H1 (cell line): Measurements from ENCODE around the gene STIM2. TPM values are rescaled to one million over a fixed set of nuclear protein-coding genes. Genes with fewer than 3 reads are reported as not detected.

Experiments used
- CTCF ChIA-PET: fragments of 300-600 bp; sonication (Branson Sonifier 250); formaldehyde crosslinking; loops from one replicate; lab custom pipeline; 2021; ENCODE audit not compliant: partially characterized antibody; lab: Charles Lee
- POLR2A ChIA-PET: fragments of 300-600 bp; sonication (Branson Sonifier 250); formaldehyde crosslinking; loops from one replicate; lab custom pipeline; 2021; ENCODE audit warnings: inconsistent platforms; ENCODE audit not compliant: partially characterized antibody; lab: Charles Lee
- DNase-seq, 2 experiments: peaks; one replicate each; pipeline versions ENCODE4 v3.0.0 to v3.0.0-alpha.2; 2010 to 2022; ENCODE audit warnings: low spot score in 2 of 2, low read depth in 1 of 2, mixed read lengths in 1 of 2
- FAIRE-seq: peaks from 2 replicates; lab custom pipeline; 2011; peaks lifted over from hg19 to GRCh38; lab: Jason Lieb, UNC
- H2AFZ ChIP-seq: 2 replicates; pipeline ENCODE4 v1.8.1; 2012; ENCODE audit warnings: low read length, inconsistent platforms
- H2AK5ac ChIP-seq: 2 replicates; pipeline ENCODE4 v1.6.1; 2013; ENCODE audit warnings: low read depth, low read length
- H2BK120ac ChIP-seq: replicated peaks from 2 replicates; pipeline ENCODE3; 2013; ENCODE audit warnings: low read depth, low read length, inconsistent platforms
- H2BK12ac ChIP-seq: 2 replicates; pipeline ENCODE4 v1.6.1; 2013; ENCODE audit warnings: low read depth, low read length
- H2BK15ac ChIP-seq: 2 replicates; pipeline ENCODE4 v1.6.1; 2013; ENCODE audit warnings: low read length
- H2BK20ac ChIP-seq: 2 replicates; pipeline ENCODE4 v1.6.1; 2013; ENCODE audit warnings: low read length
- H2BK5ac ChIP-seq: 2 replicates; pipeline ENCODE4 v1.6.1; 2013; ENCODE audit warnings: low read depth, low read length
- H3K14ac ChIP-seq: 2 replicates; pipeline ENCODE4 v1.6.1; 2013; ENCODE audit warnings: inconsistent platforms; ENCODE audit not compliant: insufficient read length
- H3K18ac ChIP-seq: 2 replicates; pipeline ENCODE4 v1.6.1; 2013; ENCODE audit warnings: low read length; ENCODE audit errors: extremely low read depth
- H3K23ac ChIP-seq: 2 replicates; pipeline ENCODE4 v1.6.1; 2013; ENCODE audit warnings: inconsistent platforms; ENCODE audit not compliant: insufficient read length
- H3K23me2 ChIP-seq: 2 replicates; pipeline ENCODE4 v1.6.1; 2013; ENCODE audit warnings: low read depth, low read length
- H3K27ac ChIP-seq: 2 replicates; pipeline ENCODE4 v1.6.1; 2011; ENCODE audit warnings: low read depth, low read length, inconsistent platforms
- H3K27me3 ChIP-seq, 4 experiments: replicated peaks in 1 of 4; 1 replicate in 1 of 4; 2 replicates in 3 of 4; pipeline versions ENCODE4 v1.6.1 to v1.8.1; 2011 to 2013; ENCODE audit warnings: low read length in 3 of 4, mild to moderate bottlenecking in 3 of 4, inconsistent platforms in 2 of 4, mixed read lengths in 2 of 4, moderate library complexity in 1 of 4; ENCODE audit not compliant: control insufficient read depth in 3 of 4, insufficient read depth in 3 of 4; ENCODE audit errors: extremely low read depth in 1 of 4
- H3K36me3 ChIP-seq, 4 experiments: 2 replicates each; pipeline versions ENCODE4 v1.6.1 to v1.8.1; 2011 to 2013; ENCODE audit warnings: mild to moderate bottlenecking in 4 of 4, low read length in 3 of 4, moderate library complexity in 2 of 4, control low read depth in 1 of 4, inconsistent platforms in 1 of 4; ENCODE audit not compliant: insufficient read depth in 4 of 4, control insufficient read depth in 2 of 4
- H3K4ac ChIP-seq: replicated peaks from 2 replicates; pipeline ENCODE3; 2013; ENCODE audit warnings: low read length, low read depth, mixed read lengths, inconsistent platforms; ENCODE audit not compliant: insufficient read length
- H3K4me1 ChIP-seq, 4 experiments: replicated peaks in 1 of 4; 1 replicate in 1 of 4; 2 replicates in 3 of 4; pipeline versions ENCODE4 v1.6.1 to v1.8.1; 2011 to 2013; ENCODE audit warnings: low read length in 3 of 4, inconsistent platforms in 2 of 4, mixed read lengths in 1 of 4; ENCODE audit not compliant: insufficient read depth in 4 of 4, control insufficient read depth in 3 of 4
- H3K4me2 ChIP-seq, 2 experiments: 2 replicates each; pipeline versions ENCODE4 v1.6.1 to v1.8.1; 2011 to 2013; ENCODE audit warnings: low read depth in 2 of 2, low read length in 2 of 2, control low read depth in 1 of 2, inconsistent platforms in 1 of 2, mild to moderate bottlenecking in 1 of 2; ENCODE audit not compliant: insufficient read depth in 1 of 2
- H3K4me3 ChIP-seq, 4 experiments: fragments of 200-600, 300-600 bp in 1 of 4; sonication (generic), shearing (Covaris generic), sonication (Bioruptor Twin) in 1 of 4; 2 replicates each; pipeline versions ENCODE4 v1.5.1 to v1.8.1; 2011 to 2016; ENCODE audit warnings: low read length in 4 of 4, low read depth in 3 of 4, control low read depth in 2 of 4, inconsistent platforms in 2 of 4, mild to moderate bottlenecking in 2 of 4, mixed read lengths in 1 of 4, moderate library complexity in 1 of 4; ENCODE audit not compliant: insufficient read depth in 2 of 4; ENCODE audit errors: extremely low read depth in 1 of 4
- H3K56ac ChIP-seq: replicated peaks from 2 replicates; pipeline ENCODE3; 2013; ENCODE audit warnings: low read depth, mild to moderate bottlenecking, mixed read lengths, low read length, inconsistent platforms; ENCODE audit not compliant: insufficient read length
- H3K79me1 ChIP-seq: 2 replicates; pipeline ENCODE4 v1.6.1; 2013; ENCODE audit warnings: low read depth, low read length, control low read depth
- H3K79me2 ChIP-seq, 2 experiments: 2 replicates each; pipeline versions ENCODE4 v1.6.1 to v1.8.1; 2012 to 2013; ENCODE audit warnings: low read length in 2 of 2, mild to moderate bottlenecking in 2 of 2, inconsistent platforms in 1 of 2; ENCODE audit not compliant: insufficient read depth in 2 of 2, control insufficient read depth in 1 of 2
- H3K9ac ChIP-seq, 4 experiments: replicated peaks in 1 of 4; 1 replicate in 1 of 4; 2 replicates in 3 of 4; pipeline versions ENCODE4 v1.6.1 to v1.8.1; 2011 to 2013; ENCODE audit warnings: low read depth in 3 of 4, low read length in 3 of 4, control low read depth in 2 of 4, mild to moderate bottlenecking in 2 of 4, moderate library complexity in 2 of 4, inconsistent platforms in 1 of 4; ENCODE audit errors: extremely low read depth in 1 of 4
- H3K9me3 ChIP-seq, 2 experiments: 2 replicates each; pipeline versions ENCODE4 v1.6.1 to v1.8.1; 2012 to 2013; ENCODE audit warnings: mild to moderate bottlenecking in 2 of 2, moderate library complexity in 2 of 2, control low read depth in 1 of 2, inconsistent platforms in 1 of 2, low read depth in 1 of 2, low read length in 1 of 2, mixed read lengths in 1 of 2; ENCODE audit not compliant: insufficient read depth in 2 of 2
- H4K20me1 ChIP-seq, 2 experiments: replicated peaks in 1 of 2; 2 replicates each; pipeline versions ENCODE3 to v1.8.1; 2011 to 2013; ENCODE audit warnings: inconsistent platforms in 2 of 2, low read length in 2 of 2, mild to moderate bottlenecking in 1 of 2; ENCODE audit not compliant: insufficient read depth in 2 of 2, control insufficient read depth in 1 of 2
- H4K5ac ChIP-seq: 2 replicates; pipeline ENCODE4 v1.6.1; 2013; ENCODE audit warnings: low read length, low read depth, mixed read lengths, inconsistent platforms; ENCODE audit not compliant: insufficient read length
- H4K8ac ChIP-seq: 2 replicates; pipeline ENCODE4 v1.8.0; 2013; ENCODE audit warnings: mild to moderate bottlenecking, moderate library complexity, low read length, inconsistent platforms; ENCODE audit not compliant: insufficient read depth; ENCODE audit errors: extremely low read depth
- H4K91ac ChIP-seq: replicated peaks from 2 replicates; pipeline ENCODE3; 2013; ENCODE audit warnings: low read length, mixed read lengths, inconsistent platforms; ENCODE audit not compliant: insufficient read length
- CHD2 ChIP-seq: IDR thresholded peaks from 2 replicates; pipeline ENCODE4 v1.6.1; 2012; ENCODE audit warnings: low read length, improper control_type of control experiment
- JUN ChIP-seq: IDR thresholded peaks from 2 replicates; pipeline ENCODE4 v1.6.1; 2011; ENCODE audit warnings: low read depth, mild to moderate bottlenecking, improper control_type of control experiment, low read length
- RNF2 ChIP-seq: fragments of 200-900, 300-1000 bp; sonication (generic); IDR thresholded peaks from 2 replicates; pipeline ENCODE4 v1.7.1; 2016; ENCODE audit warnings: borderline replicate concordance, low read depth, mild to moderate bottlenecking, antibody characterized with exemption, low read length; ENCODE audit not compliant: poor library complexity, severe bottlenecking; ENCODE audit errors: missing control alignments
- TCF12 ChIP-seq: IDR thresholded peaks from 2 replicates; pipeline ENCODE4 v1.6.1; 2011; ENCODE audit warnings: low read depth, mild to moderate bottlenecking, low read length
- WGBS, 2 experiments: shearing (Covaris generic) in 1 of 2; methylation state at CpG; one replicate each; pipeline versions ENCODE4 v1.1.6 to v1.1.7; 2013 to 2015; ENCODE audit warnings: low lambda C conversion rate in 2 of 2, mixed read lengths in 2 of 2, inconsistent platforms in 1 of 2, low coverage in 1 of 2, missing lambda C conversion rate in 1 of 2; ENCODE audit not compliant: insufficient replicate concordance in 2 of 2, insufficient coverage in 1 of 2, insufficient read length in 1 of 2; ENCODE audit errors: extremely low coverage in 1 of 2, missing lambda C conversion rate in 1 of 2; 5-methylcytosine and 5-hydroxymethylcytosine counted together
- polyA plus RNA-seq, 7 experiments: library from polyadenylated mRNA; depleted of rRNA in 3 of 7; stranded (reverse) in 5 of 7; unstranded in 2 of 7; fragments of >200 nt in 5 of 7; fragments of 200-250 nt in 2 of 7; gene quantifications; 1 replicate in 5 of 7; 2 replicates in 1 of 7; 4 replicates in 1 of 7; pipeline versions ENCODE4 v1.2.1 to v1.2.3, GENCODE V29; 2011 to 2013; ENCODE audit warnings: missing spikeins in 2 of 7, mixed read lengths in 2 of 7
- total RNA-seq: library from RNA; stranded (reverse); fragmentation: NEBNext Ultra II Directional; extraction: Animal tissue kit (Norgen Biotek cat#: 25700); gene quantifications from 2 replicates; pipeline ENCODE4 v1.2.1, GENCODE V29; 2021
- TF ChIP-seq, protein P1 (sequence below): IDR thresholded peaks from 2 replicates; pipeline ENCODE4 v1.6.1; 2012; ENCODE audit warnings: low read length, inconsistent platforms
- TF ChIP-seq, protein P2 (sequence below): IDR thresholded peaks from 2 replicates; pipeline ENCODE4 v1.6.1; 2012; ENCODE audit warnings: inconsistent platforms

The STIM2 gene
- total and polyA plus RNA-seq, 2 of the 8 experiments (the other 6 are each of a cell fraction or from before 2014, with no cell fraction given): 22.9 to 23.0 TPM

DNA sequence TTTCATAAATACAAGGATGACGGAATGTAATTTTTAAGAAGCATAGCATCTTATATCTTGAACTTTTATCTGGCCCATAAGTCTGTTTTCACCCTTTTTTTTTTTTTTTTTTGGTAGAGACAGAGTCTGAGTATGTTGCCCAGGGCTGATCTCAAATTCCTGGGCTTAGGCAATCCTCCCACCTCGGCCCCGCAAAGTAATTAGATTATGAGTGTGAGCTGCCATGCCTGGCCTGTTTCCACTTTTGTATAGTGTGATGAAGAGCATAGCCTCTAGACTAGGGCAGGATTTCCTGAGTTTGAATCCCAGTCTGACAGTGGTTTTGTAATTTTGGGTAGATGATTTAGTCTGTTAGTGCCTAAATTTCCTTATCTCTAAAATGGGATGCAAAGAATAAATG is 11.0 kb downstream of the STIM2 start:
- no peaks in the 10 kb centered on the region for H3K27me3 ChIP-seq
- H3K9ac ChIP-seq: no peak overlapping the region
- no peak overlapping the region for H3K4ac ChIP-seq
- no peak overlapping the region for H3K4me2 ChIP-seq
- H2AFZ ChIP-seq: no peak overlapping the region
- no peak overlapping the region for H3K18ac ChIP-seq
- H3K4me3 ChIP-seq: no peak overlapping the region
- H4K8ac ChIP-seq: no peak overlapping the region
- no peaks in the 10 kb centered on the region for H3K9me3 ChIP-seq
- H3K27ac ChIP-seq: no peak overlapping the region
- H4K91ac ChIP-seq: no peak overlapping the region
- no peak overlapping the region for H4K5ac ChIP-seq
- no peak overlapping the region for H3K14ac ChIP-seq
- no peaks in the 10 kb centered on the region for H3K79me1 ChIP-seq
- ChIA-PET CTCF (interaction anchor here (1.2 kb wide), 1 partner anchor 138 kb away, joined by 3 read pairs; no protein-coding TSS in a partner anchor), POLR2A (interaction anchor here (0.6 kb wide), 1 partner anchor 776 kb away, joined by 5 read pairs; no protein-coding TSS in a partner anchor)
- no peak overlapping the region for H2BK120ac ChIP-seq
- H3K79me2 ChIP-seq: peaks cover 0 to 49% of the 10 kb centered on the region in 2 experiments; a peak in 2 of 4 replicates
- FAIRE-seq (no peak), DNase-seq (no peak)
- no peaks in the 10 kb centered on the region for H3K23me2 ChIP-seq
- H2BK15ac ChIP-seq: no peak overlapping the region
- no peak overlapping the region for H3K56ac ChIP-seq
- H3K4me1 ChIP-seq: no peaks in the 10 kb centered on the region
- H3K23ac ChIP-seq: no peak overlapping the region
- H2BK20ac ChIP-seq: no peak overlapping the region
- no peak overlapping the region for H2BK12ac ChIP-seq
- no peak overlapping the region for H2AK5ac ChIP-seq
- 89% methylated on average over 3 of the region's 3 CpGs; no CpG with 5 or more reads in 1 of the 2 experiments for WGBS, 2 experiments
- peaks cover 2% of the 10 kb centered on the region in 2 experiments for H4K20me1 ChIP-seq
- no peaks in the 10 kb centered on the region for H3K36me3 ChIP-seq
- H2BK5ac ChIP-seq: no peak overlapping the region
- TF ChIP-seq, protein P1, sequence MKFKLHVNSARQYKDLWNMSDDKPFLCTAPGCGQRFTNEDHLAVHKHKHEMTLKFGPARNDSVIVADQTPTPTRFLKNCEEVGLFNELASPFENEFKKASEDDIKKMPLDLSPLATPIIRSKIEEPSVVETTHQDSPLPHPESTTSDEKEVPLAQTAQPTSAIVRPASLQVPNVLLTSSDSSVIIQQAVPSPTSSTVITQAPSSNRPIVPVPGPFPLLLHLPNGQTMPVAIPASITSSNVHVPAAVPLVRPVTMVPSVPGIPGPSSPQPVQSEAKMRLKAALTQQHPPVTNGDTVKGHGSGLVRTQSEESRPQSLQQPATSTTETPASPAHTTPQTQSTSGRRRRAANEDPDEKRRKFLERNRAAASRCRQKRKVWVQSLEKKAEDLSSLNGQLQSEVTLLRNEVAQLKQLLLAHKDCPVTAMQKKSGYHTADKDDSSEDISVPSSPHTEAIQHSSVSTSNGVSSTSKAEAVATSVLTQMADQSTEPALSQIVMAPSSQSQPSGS: no peak
- TF ChIP-seq RNF2: no peak
- TF ChIP-seq, protein P2, sequence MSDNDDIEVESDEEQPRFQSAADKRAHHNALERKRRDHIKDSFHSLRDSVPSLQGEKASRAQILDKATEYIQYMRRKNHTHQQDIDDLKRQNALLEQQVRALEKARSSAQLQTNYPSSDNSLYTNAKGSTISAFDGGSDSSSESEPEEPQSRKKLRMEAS: no peak
- TF ChIP-seq TCF12: no peak
- no peak for TF ChIP-seq JUN
- no peak for TF ChIP-seq CHD2
